ENCODE results near the gene DCAF11.

Gene DCAF11

GRCh38 chr14:24096545-24097181 is 17.9 kb upstream of the DCAF11 start:
- TF ChIP-seq PPARA (CRISPR knock-in tag; IDR thresholded peaks at IDR 0.05; ENCODE audit: borderline replicate concordance), result no peak
- TF ChIP-seq TSHZ2 (CRISPR knock-in tag; IDR thresholded peaks at IDR 0.05), result no peak
- TF ChIP-seq GLIS3 (CRISPR knock-in tag; IDR thresholded peaks at IDR 0.05), result no peak
- no peak for TF ChIP-seq SNAI2 (CRISPR knock-in tag; IDR thresholded peaks at IDR 0.05)
- no peak for TF ChIP-seq CREB5 (CRISPR knock-in tag; IDR thresholded peaks at IDR 0.05; ENCODE audit: low read depth)
- no peak for TF ChIP-seq ARNTL (CRISPR knock-in tag; IDR thresholded peaks at IDR 0.05; ENCODE audit: borderline replicate concordance, low read depth)
- no peak for TF ChIP-seq ZC3H10 (CRISPR knock-in tag; IDR thresholded peaks at IDR 0.05)
- TF ChIP-seq BACH2 (CRISPR knock-in tag; IDR thresholded peaks at IDR 0.05; ENCODE audit: borderline replicate concordance), result no peak
- TF ChIP-seq ZNF565 (CRISPR knock-in tag; conservative IDR thresholded peaks at IDR 0.05; ENCODE audit: low read depth), result no peak
- TF ChIP-seq POU6F1 (CRISPR knock-in tag; IDR thresholded peaks at IDR 0.05; ENCODE audit: borderline replicate concordance, low read depth), result no peak
- no peak for TF ChIP-seq TCF4 (CRISPR knock-in tag; IDR thresholded peaks at IDR 0.05; ENCODE audit: borderline replicate concordance)
- no peak for TF ChIP-seq ZFP3 (CRISPR knock-in tag; IDR thresholded peaks at IDR 0.05)
- no peak for TF ChIP-seq ZFP30 (CRISPR knock-in tag; IDR thresholded peaks at IDR 0.05)
- no peak for ATAC-seq

- TF ChIP-seq BACH2 (CRISPR knock-in tag; IDR thresholded peaks at IDR 0.05; ENCODE audit: borderline replicate concordance) (no peak), ZFP30 (CRISPR knock-in tag; IDR thresholded peaks at IDR 0.05) (no peak), ZNF565 (CRISPR knock-in tag; conservative IDR thresholded peaks at IDR 0.05; ENCODE audit: low read depth) (no peak)
- ATAC-seq, result no peak
Measured at GRCh38 chr14:24098229-24098926, 16.2 kb upstream of the DCAF11 start.

- TF ChIP-seq PATZ1 (CRISPR knock-in tag; IDR thresholded peaks at IDR 0.05; ENCODE audit: borderline replicate concordance) (no peak), TCF4 (CRISPR knock-in tag; IDR thresholded peaks at IDR 0.05; ENCODE audit: borderline replicate concordance) (no peak), OSR1 (CRISPR knock-in tag; IDR thresholded peaks at IDR 0.05) (no peak), BACH2 (CRISPR knock-in tag; IDR thresholded peaks at IDR 0.05; ENCODE audit: borderline replicate concordance) (no peak), POU6F1 (CRISPR knock-in tag; IDR thresholded peaks at IDR 0.05; ENCODE audit: borderline replicate concordance, low read depth) (no peak), CSDC2 (CRISPR knock-in tag; IDR thresholded peaks at IDR 0.05) (no peak), ESRRG (CRISPR knock-in tag; IDR thresholded peaks at IDR 0.05) (no peak), SNAI2 (CRISPR knock-in tag; IDR thresholded peaks at IDR 0.05) (no peak), ZNF8 (CRISPR knock-in tag; IDR thresholded peaks at IDR 0.05) (no peak)
- no peak for ATAC-seq
Measured at GRCh38 chr14:24098927-24099813, 15.4 kb upstream of the DCAF11 start.
